Measurements from ENCODE around the gene VAMP2. TPM values are rescaled to one million over a fixed set of nuclear protein-coding genes. Genes with fewer than 3 reads are reported as not detected.

Gene VAMP2
- total RNA-seq, 1 experiment from 2014 or later, result 4.6 TPM

- no peak for DNase-seq (ENCODE audit: low read depth)
Observed at GRCh38 chr17:8143581-8144400, 19.0 kb downstream of the VAMP2 start.

DNA sequence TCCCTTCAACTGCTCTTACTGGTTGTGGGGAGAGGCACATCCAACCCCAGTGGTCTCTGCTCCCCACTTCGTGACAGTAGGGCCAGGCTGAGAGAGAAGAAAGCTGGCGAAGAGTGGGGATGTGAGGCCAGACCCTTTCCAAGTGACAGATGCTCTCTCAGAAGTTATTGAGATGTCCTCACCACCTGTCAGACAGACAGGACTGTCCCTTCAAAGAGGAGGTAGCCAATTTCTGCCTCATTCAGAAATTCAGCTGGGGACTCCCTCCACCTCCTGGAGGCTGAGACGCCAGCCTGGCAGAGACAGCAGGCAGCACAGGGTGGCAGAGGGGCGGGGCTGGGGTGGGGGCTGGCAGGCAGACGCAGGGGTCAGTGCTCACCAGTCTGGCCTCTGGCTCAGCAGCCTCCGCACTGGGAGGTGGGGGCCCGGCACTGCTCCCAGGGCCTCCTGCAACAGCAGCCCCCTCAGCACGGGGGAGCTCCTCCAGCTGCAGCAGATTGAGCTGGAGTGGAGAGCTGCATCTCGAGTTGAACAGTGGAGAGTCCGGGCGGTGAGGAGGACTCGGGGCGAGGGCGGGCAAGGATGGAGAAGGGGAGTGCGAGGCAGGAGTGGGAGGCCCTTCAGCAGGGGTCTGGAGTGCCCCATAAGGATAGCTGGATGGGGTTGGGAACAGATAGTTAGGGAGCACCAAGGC lies 19.7 kb downstream of the VAMP2 start:
- no peak for DNase-seq (ENCODE audit: low read depth)

- no peak for DNase-seq (ENCODE audit: low read depth)
Observed at GRCh38 chr17:8142158-8142886, 20.4 kb downstream of the VAMP2 start.

- no peak for DNase-seq (ENCODE audit: low read depth)
Observed at GRCh38 chr17:8141741-8142140, 21.0 kb downstream of the VAMP2 start.

- DNase-seq (ENCODE audit: low read depth), result no peak
Observed at GRCh38 chr17:8141045-8141444, 21.7 kb downstream of the VAMP2 start.

DNA sequence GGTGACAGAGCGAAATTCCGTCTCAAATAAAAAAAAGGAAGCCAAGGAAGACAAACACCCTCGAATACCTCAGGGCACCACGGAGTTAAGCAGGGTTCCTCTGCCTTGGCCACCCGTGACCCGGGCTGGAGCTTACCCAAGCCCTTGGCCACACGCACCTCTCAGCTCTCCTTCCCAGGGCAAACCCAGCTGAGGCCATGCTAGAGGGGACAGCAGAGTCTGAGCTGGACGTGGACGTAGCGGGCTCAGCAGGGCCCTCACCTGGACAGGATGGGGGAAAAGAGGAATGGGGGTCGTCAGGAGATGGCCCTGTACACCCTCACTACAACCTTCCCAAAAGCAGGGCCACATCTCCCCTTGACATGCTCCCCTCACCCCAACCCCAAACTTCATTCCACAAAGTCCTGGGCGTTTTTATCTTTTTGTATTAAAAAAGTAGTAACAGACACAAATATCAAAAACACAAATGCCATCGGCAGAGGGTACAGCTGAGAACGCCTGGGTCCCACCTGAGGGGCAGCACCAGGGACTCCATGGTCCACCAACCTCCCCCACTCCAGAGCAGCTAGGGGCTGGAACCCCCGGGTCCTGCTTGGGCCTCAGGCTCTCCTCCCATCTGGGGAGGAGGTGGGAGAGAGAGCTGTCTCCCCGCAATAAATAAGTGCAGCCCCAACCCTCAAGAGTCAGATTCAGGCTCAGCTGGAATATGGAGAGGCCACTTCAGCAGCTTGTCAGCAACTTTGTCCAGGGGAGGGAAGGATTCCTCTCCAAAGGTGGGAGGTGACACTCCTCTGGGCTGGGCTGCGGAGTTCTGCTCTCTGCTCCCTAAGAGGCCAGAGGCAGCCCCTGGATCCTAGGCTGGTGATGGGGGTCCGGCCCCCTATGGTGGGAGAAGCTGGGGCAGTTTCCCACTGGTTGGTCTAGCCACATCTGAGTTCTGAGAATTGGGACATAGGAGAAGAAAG lies 22.4 kb downstream of the VAMP2 start:
- no peak for DNase-seq (ENCODE audit: low read depth)

- DNase-seq (ENCODE audit: low read depth), result peak; percentile 99
Observed at GRCh38 chr17:8138672-8139371, 23.9 kb downstream of the VAMP2 start.

- no peak for DNase-seq (ENCODE audit: low read depth)
Observed at GRCh38 chr17:8138374-8138671, 24.4 kb downstream of the VAMP2 start.

GRCh38 chr17:8137645-8138373 lies 24.9 kb downstream of the VAMP2 start:
- no peak for DNase-seq (ENCODE audit: low read depth)

GRCh38 chr17:8133941-8134340 lies 28.8 kb downstream of the VAMP2 start:
- no peak for DNase-seq (ENCODE audit: low read depth)

GRCh38 chr17:8133399-8133798 lies 29.3 kb downstream of the VAMP2 start:
- DNase-seq (ENCODE audit: low read depth), result no peak

- DNase-seq (ENCODE audit: low read depth), result peak; percentile 42
Observed at GRCh38 chr17:8131844-8132441, 30.8 kb downstream of the VAMP2 start.

DNA sequence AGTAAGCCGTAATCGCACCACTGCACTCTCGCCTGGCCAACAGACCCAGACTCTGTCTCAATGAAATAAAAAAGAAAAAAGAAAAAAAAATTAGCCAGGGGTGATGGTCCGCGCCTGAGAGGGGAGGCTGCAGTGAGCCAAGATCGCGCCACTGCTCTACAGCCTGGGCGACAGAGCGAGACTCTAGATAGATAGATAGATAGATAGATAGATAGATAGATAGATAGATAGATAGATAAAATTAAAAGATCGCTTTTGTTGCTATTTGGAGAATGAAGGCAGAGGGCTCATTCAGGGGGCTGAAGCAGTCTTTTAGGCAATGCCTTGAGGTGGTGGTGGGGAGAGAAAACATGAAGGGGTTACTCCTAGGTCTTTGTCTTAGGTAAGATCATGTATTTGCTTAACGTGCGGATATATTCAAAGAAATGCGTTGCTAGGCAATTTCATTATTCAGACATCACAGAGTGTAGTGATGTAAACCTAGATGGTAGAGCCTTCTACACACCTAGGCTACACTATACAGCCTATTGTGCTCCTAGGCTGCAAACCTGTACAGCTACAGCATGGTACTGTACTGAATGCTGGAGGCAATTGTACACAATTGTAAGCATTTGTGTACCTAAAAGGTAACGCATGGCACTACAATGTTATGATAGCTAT lies 34.5 kb downstream of the VAMP2 start:
- no peak for DNase-seq (ENCODE audit: low read depth)

- DNase-seq (ENCODE audit: low read depth), result peak; percentile 33
Observed at GRCh38 chr17:8126491-8127066, 36.2 kb downstream of the VAMP2 start.

DNA sequence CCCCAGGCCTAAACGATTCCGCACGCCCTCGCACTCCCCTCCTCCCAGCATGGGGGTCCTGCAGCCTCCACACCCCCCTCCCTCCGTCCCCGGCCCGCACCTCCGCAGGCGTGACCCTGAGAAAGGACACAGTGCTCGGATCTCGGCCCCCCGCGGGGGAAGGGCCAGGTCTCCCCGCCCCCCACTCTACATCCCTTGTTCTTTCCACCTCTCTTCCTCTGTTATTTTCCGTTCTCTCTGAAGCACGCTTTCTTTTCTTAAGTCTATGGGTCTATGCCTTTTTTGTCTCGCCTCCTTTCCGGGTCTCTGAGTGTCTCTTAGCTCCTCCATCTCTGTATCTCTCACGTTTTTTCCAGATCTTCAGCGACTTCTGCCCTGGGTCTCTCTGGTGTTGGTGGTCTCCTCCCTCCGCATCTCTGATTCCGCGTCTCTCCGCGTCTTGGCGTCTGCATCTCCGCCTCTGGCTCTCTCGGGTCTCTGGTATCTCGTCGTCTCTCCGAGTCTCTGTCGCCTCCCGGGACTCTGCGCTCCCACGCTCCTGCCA lies 36.7 kb downstream of the VAMP2 start:
- peak; percentile 28 for DNase-seq (ENCODE audit: low read depth)

DNA sequence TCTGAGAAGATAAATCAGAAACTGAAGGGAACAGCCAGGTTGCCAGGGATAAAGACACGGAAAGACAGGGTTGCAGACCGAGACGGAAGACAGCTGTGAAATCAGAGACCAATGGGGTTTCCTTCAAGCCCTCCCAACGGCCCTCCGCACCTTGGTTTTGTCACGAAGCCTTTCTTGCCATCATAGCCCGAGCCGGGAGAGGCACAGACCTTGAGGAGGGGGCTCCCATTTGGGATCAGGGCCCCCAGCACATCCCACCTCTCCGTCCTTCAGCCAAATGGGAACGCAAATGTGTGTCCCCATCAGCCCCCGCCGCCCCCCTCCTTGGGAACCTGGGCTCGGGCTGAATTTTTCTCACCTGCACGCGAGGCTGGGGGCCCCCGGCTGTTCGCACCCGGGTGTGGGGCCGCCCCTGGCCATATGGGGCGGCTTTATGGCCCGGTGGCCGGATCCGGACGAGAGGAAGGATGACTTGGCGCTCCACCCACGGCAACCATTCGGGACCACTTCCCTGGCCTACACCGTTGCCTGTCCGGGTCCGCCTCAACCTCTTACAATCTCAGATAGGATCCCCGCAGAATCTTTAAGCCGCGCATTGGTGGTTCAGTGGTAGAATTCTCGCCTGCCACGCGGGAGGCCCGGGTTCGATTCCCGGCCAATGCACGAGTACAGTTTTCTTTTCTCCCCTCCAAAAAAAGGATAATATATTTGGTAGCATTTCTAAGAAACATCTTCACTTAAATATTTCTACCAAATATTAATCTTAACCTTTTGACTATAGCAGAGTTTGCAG lies 37.4 kb downstream of the VAMP2 start:
- peak; percentile 72 for DNase-seq (ENCODE audit: low read depth)

- peak; percentile 29 for DNase-seq (ENCODE audit: low read depth)
Observed at GRCh38 chr17:8124350-8125153, 38.2 kb downstream of the VAMP2 start.
